Tibial nerve (tissue), 4 donors: ENCODE data around the gene SLC52A3.

ENCODE experiments used
- EP300 ChIP-seq, 2 donors: sonication (generic); formaldehyde crosslinking; IDR thresholded peaks; one replicate each; pipeline ENCODE4 v1.6.1; 2017; ENCODE audit warnings: antibody characterized with exemption in 2 of 2, mild to moderate bottlenecking in 1 of 2
- POLR2A ChIP-seq, 2 donors: fragments of 450-650 bp; IDR thresholded peaks; one replicate each; pipeline ENCODE4 v1.6.1; 2017; ENCODE audit warnings: antibody characterized with exemption in 2 of 2, mild to moderate bottlenecking in 2 of 2, moderate library complexity in 2 of 2
- TF ChIP-seq, protein P1 (sequence below), 5 experiments: fragments of 200-600 bp in 3 of 5; fragments of 450-650 bp in 2 of 5; sonication (generic) in 3 of 5; IDR thresholded peaks; one replicate each; pipeline ENCODE4 v1.5.1; 2016 to 2019; ENCODE audit warnings: antibody characterized with exemption in 5 of 5, mild to moderate bottlenecking in 3 of 5, moderate library complexity in 2 of 5

DNA sequence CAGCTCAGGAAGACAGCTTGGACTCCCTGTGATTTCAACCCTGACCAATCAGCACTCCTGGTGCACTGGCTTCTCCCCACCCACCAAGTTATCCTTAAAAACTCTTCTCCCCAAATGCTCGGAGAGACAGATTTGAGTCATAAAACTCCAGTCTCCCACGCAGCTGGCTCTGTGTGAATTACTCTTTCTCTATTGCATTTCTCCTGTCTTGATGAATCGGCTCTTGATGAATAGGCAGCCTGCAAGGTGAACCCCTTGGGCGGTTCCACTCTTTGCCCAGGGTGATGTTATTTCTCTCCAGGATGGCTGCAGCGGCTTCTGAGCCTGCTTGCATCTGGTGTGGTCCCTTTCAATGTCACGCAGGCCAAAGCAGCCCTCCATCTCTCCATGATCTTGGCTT is 12.4 kb downstream of the SLC52A3 start:
- TF ChIP-seq, protein P1, sequence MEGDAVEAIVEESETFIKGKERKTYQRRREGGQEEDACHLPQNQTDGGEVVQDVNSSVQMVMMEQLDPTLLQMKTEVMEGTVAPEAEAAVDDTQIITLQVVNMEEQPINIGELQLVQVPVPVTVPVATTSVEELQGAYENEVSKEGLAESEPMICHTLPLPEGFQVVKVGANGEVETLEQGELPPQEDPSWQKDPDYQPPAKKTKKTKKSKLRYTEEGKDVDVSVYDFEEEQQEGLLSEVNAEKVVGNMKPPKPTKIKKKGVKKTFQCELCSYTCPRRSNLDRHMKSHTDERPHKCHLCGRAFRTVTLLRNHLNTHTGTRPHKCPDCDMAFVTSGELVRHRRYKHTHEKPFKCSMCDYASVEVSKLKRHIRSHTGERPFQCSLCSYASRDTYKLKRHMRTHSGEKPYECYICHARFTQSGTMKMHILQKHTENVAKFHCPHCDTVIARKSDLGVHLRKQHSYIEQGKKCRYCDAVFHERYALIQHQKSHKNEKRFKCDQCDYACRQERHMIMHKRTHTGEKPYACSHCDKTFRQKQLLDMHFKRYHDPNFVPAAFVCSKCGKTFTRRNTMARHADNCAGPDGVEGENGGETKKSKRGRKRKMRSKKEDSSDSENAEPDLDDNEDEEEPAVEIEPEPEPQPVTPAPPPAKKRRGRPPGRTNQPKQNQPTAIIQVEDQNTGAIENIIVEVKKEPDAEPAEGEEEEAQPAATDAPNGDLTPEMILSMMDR (IDR thresholded peaks at IDR 0.05), result no peak
- TF ChIP-seq POLR2A (IDR thresholded peaks at IDR 0.05) (no peak), EP300 (IDR thresholded peaks at IDR 0.05) (no peak)
